Activated B cell treated with CpG ODN at 0.5 μM for 24 hours (primary cell): ENCODE measurements around the gene MRPL12. TPM values are rescaled to one million over a fixed set of nuclear protein-coding genes. Genes with fewer than 3 reads are reported as not detected.

ENCODE experiments used
- ATAC-seq: fragments of 200-7000 bp; cut with Tn5 transposase; one replicate; pipeline ENCODE4 v1.10.0; 2021; ENCODE audit warnings: low read depth, mild to moderate bottlenecking, moderate library complexity
- CTCF ChIA-PET: fragments of 350-600 bp; sonication (Branson Sonifier 250); formaldehyde crosslinking; loops from one replicate; lab custom pipeline; 2021; ENCODE audit warnings: antibody characterized with exemption; lab: Charles Lee
- POLR2A ChIA-PET: fragments of 350-600 bp; sonication (Branson Sonifier 250); formaldehyde crosslinking; loops from one replicate; lab custom pipeline; 2021; ENCODE audit warnings: antibody characterized with exemption; lab: Charles Lee
- DNase-seq: peaks from one replicate; pipeline ENCODE4 v3.0.0; 2022
- H3K27ac Mint-ChIP-seq: one replicate; pipeline ENCODE4 v1.8.0; 2020; ENCODE audit warnings: mixed read lengths
- H3K27me3 Mint-ChIP-seq: one replicate; pipeline ENCODE4 v1.8.0; 2021; ENCODE audit warnings: mixed read lengths
- H3K36me3 Mint-ChIP-seq: one replicate; pipeline ENCODE4 v1.8.0; 2021; ENCODE audit warnings: low read depth, mixed read lengths
- H3K4me1 Mint-ChIP-seq: one replicate; pipeline ENCODE4 v1.8.0; 2021; ENCODE audit warnings: mixed read lengths
- H3K4me3 Mint-ChIP-seq: one replicate; pipeline ENCODE4 v1.8.0; 2020; ENCODE audit warnings: mild to moderate bottlenecking, mixed read lengths
- H3K9me3 Mint-ChIP-seq: one replicate; pipeline ENCODE4 v1.8.0; 2020; ENCODE audit warnings: mixed read lengths
- intact Hi-C: fragments of 100-400 bp; cut with micrococcal nuclease; formaldehyde crosslinking; loops from one replicate; pipeline ENCODE4 v1.15.1; 2024
- total RNA-seq: library from RNA; stranded (reverse); gene quantifications from 2 replicates; pipeline ENCODE4 v1.2.3, GENCODE V29; 2022
- TF ChIP-seq, protein P1 (sequence below): fragments of 200-600 bp; IDR thresholded peaks from one replicate; pipeline ENCODE4 v1.8.0; 2022; ENCODE audit warnings: antibody characterized with exemption, mild to moderate bottlenecking

MRPL12 gene
- total RNA-seq, 1 donor from 2014 or later = 68.8 TPM

DNA sequence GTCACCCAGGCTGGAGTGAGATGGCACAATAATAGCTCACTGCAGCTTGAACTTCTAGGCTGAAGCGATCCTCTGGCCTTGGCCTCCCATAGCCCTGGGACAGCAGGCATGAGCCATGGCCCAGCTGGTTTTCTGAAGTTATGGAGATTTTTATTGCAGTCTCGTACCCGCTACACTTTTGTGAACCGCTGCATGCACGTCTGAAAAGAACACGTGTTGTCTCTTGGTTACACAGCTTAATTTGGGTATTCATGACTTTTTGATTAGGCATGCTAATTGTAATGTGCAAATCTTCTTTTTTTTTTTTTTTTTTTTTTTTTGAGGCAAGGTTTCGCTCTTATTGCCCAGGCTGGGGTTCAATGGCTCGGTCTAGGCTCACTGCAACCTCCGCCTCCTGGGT lies 22.3 kb downstream of the MRPL12 start:
- intact Hi-C loops = no loop called here
- TF ChIP-seq, protein P1, sequence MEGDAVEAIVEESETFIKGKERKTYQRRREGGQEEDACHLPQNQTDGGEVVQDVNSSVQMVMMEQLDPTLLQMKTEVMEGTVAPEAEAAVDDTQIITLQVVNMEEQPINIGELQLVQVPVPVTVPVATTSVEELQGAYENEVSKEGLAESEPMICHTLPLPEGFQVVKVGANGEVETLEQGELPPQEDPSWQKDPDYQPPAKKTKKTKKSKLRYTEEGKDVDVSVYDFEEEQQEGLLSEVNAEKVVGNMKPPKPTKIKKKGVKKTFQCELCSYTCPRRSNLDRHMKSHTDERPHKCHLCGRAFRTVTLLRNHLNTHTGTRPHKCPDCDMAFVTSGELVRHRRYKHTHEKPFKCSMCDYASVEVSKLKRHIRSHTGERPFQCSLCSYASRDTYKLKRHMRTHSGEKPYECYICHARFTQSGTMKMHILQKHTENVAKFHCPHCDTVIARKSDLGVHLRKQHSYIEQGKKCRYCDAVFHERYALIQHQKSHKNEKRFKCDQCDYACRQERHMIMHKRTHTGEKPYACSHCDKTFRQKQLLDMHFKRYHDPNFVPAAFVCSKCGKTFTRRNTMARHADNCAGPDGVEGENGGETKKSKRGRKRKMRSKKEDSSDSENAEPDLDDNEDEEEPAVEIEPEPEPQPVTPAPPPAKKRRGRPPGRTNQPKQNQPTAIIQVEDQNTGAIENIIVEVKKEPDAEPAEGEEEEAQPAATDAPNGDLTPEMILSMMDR = no peak
- ChIA-PET CTCF (no interaction called here), POLR2A (interaction anchor here (0.7 to 0.8 kb wide), 3 partner anchors 141 to 785 kb away, joined by 3 to 5 read pairs (median 4); partner anchors contain the start of gene DCXR)
- Mint-ChIP-seq H3K27ac (no peak overlapping the region), H3K4me1 (no peaks in the 10 kb centered on the region), H3K36me3 (no peaks in the 10 kb centered on the region), H3K4me3 (no peak overlapping the region), H3K9me3 (no peaks in the 10 kb centered on the region), H3K27me3 (peaks cover 15% of the 10 kb centered on the region)
- ATAC-seq (no peak), DNase-seq (no peak)

DNA sequence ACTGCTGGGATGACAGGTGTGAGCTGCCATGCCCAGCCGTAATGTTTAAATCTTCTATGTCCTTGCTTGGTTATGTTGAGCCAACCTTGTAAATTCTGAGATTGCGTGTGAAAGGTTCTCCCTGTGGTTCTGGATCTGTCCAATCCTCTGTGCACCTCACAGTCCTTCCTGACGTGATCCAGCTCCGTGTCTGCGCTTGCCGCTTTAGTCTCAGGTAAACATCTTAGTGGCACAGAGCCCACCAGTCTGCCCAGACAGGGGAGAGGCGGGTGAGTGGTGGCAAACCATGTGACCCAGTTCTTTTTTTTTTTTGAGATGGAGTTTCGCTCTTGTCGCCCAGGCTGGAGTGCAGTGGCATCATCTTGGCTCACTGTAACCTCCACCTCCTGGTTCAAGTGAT lies 22.8 kb downstream of the MRPL12 start:
- Mint-ChIP-seq H3K9me3 (no peaks in the 10 kb centered on the region), H3K27me3 (peaks cover 17% of the 10 kb centered on the region), H3K27ac (no peak overlapping the region), H3K36me3 (no peaks in the 10 kb centered on the region), H3K4me3 (no peak overlapping the region), H3K4me1 (no peaks in the 10 kb centered on the region)
- TF ChIP-seq, protein P1 = no peak
- intact Hi-C loops = no loop called here
- no peak for DNase-seq
- POLR2A ChIA-PET = interaction anchor here (0.6 to 0.8 kb wide), 3 partner anchors 62 to 312 kb away, joined by 4 to 7 read pairs (median 5); partner anchors contain the start of gene DCXR
- CTCF ChIA-PET = no interaction called here
- no peak for ATAC-seq

DNA sequence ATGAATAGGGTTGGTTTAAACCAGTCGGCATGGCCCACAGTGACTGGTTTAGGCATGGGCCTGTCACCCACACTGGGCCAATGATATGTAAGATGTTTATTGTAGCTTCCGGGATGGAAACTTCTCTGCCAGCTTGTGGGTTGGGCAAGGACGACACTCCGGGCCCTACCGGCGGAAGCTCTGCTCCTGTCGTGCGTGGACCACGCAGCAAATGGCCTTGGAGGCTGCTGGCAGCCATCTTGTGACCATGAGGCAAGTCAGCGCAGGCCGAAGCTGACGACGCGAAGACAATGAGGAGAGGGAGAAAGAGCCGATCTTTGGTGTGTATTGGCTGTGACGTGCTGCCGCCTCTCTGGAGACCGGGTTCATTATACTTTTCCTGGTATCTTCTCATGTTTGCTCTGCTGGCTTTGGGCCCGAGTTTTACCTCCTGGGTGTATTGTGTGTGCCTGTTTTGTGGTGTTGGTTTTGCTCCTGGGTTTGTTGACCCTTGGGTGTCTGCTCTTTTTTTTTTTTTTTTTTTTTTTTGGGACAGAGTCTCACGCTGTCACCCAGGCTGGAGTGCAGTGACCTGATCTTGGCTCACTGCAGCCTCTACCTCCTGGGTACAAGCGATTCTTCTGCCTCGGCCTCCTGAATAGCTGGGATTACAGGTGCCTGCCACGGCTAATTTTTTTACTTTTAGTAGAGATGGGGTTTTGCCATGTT lies 24.3 kb downstream of the MRPL12 start:
- Mint-ChIP-seq H3K36me3 (no peaks in the 10 kb centered on the region), H3K4me1 (no peaks in the 10 kb centered on the region), H3K4me3 (no peak overlapping the region), H3K9me3 (no peaks in the 10 kb centered on the region), H3K27me3 (peaks cover 24% of the 10 kb centered on the region), H3K27ac (no peak overlapping the region)
- ATAC-seq (no peak), DNase-seq (no peak)
- intact Hi-C loops = no loop called here
- CTCF ChIA-PET = no interaction called here
- TF ChIP-seq, protein P1 = no peak
- POLR2A ChIA-PET = interaction anchor here (0.6 kb wide), 1 partner anchor 14 kb away, joined by 3 read pairs; no protein-coding TSS in a partner anchor

DNA sequence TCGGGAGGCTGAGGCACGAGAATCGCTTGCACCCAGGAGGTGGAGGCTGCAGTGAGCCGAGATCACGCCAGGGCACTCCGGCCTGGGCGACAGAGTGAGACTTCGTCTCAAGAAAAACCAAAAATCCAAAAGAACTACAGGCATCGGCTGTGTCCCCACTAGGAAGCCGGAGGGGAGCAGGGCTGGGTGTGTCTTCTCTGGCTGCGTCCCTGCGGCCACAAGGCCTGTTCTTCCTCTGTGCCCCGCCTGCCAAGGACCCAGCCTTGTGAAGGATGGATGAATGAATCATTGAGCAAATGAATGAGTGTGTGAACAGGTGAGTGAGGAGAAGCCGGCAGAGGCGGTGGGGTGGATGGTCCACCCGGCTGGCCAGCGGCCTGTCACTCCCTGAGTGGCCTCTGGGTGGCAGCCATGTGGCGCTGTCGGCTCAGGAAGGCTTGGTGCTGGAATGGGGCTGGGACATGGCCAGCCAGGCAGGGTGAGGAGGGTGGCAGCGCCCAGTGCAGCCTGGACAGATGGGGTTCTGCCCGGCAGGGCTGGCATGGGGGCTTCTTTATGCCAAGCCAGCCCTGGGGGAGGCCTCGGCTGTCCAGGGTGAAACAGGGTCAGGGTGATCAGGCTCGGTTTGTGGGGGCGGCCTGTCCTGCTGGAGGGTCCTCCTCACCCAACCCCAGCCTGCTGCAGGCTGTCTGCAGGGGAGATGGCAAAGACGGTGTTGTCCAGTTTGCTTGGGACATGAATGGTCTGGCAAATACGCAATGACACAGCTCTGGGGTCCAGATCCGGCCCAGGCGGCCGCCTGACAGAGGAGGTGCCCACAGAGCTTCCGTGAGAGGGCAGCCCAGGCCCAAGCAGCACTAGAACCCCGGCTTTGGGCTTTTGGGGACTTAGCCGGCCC lies 30.6 kb downstream of the MRPL12 start:
- DNase-seq = peak; percentile 63
- Mint-ChIP-seq H3K4me1 (peaks cover 24% of the 10 kb centered on the region), H3K36me3 (no peaks in the 10 kb centered on the region), H3K27ac (no peak overlapping the region), H3K27me3 (peaks cover 19% of the 10 kb centered on the region), H3K4me3 (no peak overlapping the region), H3K9me3 (no peaks in the 10 kb centered on the region)
- TF ChIP-seq, protein P1 = peak; percentile 35
- peak; percentile 66 for ATAC-seq
- ChIA-PET POLR2A (interaction anchor here (1.8 kb wide), 1 partner anchor 30 kb away, joined by 5 read pairs; the partner anchor contains the start of gene MRPL12), CTCF (interaction anchor here (1.0 kb wide), 1 partner anchor 420 kb away, joined by 3 read pairs; no protein-coding TSS in a partner anchor)
- intact Hi-C loops = loop anchor here (1.0 kb wide), 1 partner anchor 127 kb away; the partner anchor contains the start of gene P4HB
